ENCODE results near the gene ASTN2. TPM values are rescaled to one million over a fixed set of nuclear protein-coding genes. Genes with fewer than 3 reads are reported as not detected.

Gene ASTN2
- total RNA-seq, 1 experiment from 2014 or later = 4.8 TPM

DNA sequence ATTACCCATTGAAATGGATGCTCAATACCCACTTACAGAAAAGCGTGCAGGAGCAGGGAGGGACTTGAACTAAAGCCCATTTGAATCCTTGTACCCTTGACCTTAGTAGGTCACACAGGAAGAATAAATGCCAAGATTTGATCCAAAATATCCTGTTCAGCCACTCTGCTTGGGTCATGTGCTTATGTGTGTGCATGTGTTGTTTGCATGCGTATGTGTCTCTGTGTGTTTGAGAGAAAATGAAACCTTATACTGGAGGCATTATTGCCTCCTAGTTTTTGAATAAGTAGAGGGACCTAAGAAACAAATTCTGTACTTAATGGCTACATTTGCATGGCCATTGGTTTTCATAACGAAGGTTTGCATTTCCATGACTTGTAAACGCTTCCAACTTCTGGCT is 791.1 kb downstream of the ASTN2 start:
- Histone ChIP-seq H3K4me2 (ENCODE audit: low read length) (no peak overlapping the region), H3K9me2 (ENCODE audit: insufficient read depth) (no peaks in the 10 kb centered on the region), H3K9ac (ENCODE audit: low read length) (no peak overlapping the region), H3K27ac (ENCODE audit: low read depth, low read length) (no peak overlapping the region), H2AFZ (ENCODE audit: low read depth, low read length, poor library complexity, severe bottlenecking) (no peak overlapping the region), H3K36me3 (ENCODE audit: control insufficient read depth in 1 of 2, insufficient read depth in 2 of 2, low read length in 2 of 2) (no peaks in the 10 kb centered on the region), H4K20me1 (ENCODE audit: insufficient read depth) (no peaks in the 10 kb centered on the region), H3K4me1 (ENCODE audit: control insufficient read depth in 1 of 2, insufficient read depth in 2 of 2, low read length in 2 of 2) (no peaks in the 10 kb centered on the region), H3K79me2 (ENCODE audit: insufficient read depth, low read length) (no peaks in the 10 kb centered on the region), H3K4me3 (replicated peaks in 1 of 2; ENCODE audit: low read depth in 1 of 2, low read length in 2 of 2) (no peak overlapping the region), H3K27me3 (ENCODE audit: insufficient read depth, low read length) (no peaks in the 10 kb centered on the region), H3K9me3 (ENCODE audit: control insufficient read depth in 1 of 2, insufficient read depth in 1 of 2, low read depth in 1 of 2, low read length in 2 of 2) (no peaks in the 10 kb centered on the region)
- ATAC-seq = no peak
- POLR2A ChIA-PET = no interaction called here
- no peak for DNase-seq (ENCODE audit: low read depth, low spot score)
- intact Hi-C loops (cut with micrococcal nuclease) = no loop called here
- BruUV-seq (replicated peaks) = no TSS peak
- RAD21 ChIA-PET (ENCODE audit: low non-redundant PET in 1 of 2, low total read pairs in 2 of 2, uncharacterized antibody in 2 of 2, unreplicated experiment in 2 of 2) = no interaction called here
- no peak for TF ChIP-seq FOSL1 (IDR thresholded peaks at IDR 0.05; ENCODE audit: low read depth)
- TF ChIP-seq, protein P1, sequence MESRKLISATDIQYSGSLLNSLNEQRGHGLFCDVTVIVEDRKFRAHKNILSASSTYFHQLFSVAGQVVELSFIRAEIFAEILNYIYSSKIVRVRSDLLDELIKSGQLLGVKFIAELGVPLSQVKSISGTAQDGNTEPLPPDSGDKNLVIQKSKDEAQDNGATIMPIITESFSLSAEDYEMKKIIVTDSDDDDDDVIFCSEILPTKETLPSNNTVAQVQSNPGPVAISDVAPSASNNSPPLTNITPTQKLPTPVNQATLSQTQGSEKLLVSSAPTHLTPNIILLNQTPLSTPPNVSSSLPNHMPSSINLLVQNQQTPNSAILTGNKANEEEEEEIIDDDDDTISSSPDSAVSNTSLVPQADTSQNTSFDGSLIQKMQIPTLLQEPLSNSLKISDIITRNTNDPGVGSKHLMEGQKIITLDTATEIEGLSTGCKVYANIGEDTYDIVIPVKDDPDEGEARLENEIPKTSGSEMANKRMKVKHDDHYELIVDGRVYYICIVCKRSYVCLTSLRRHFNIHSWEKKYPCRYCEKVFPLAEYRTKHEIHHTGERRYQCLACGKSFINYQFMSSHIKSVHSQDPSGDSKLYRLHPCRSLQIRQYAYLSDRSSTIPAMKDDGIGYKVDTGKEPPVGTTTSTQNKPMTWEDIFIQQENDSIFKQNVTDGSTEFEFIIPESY (IDR thresholded peaks at IDR 0.05; ENCODE audit: extremely low read depth, insufficient replicate concordance, low read length) = no peak
- TF ChIP-seq EGR1 (IDR thresholded peaks at IDR 0.05; ENCODE audit: low read depth) = no peak
- TF ChIP-seq, protein P2, sequence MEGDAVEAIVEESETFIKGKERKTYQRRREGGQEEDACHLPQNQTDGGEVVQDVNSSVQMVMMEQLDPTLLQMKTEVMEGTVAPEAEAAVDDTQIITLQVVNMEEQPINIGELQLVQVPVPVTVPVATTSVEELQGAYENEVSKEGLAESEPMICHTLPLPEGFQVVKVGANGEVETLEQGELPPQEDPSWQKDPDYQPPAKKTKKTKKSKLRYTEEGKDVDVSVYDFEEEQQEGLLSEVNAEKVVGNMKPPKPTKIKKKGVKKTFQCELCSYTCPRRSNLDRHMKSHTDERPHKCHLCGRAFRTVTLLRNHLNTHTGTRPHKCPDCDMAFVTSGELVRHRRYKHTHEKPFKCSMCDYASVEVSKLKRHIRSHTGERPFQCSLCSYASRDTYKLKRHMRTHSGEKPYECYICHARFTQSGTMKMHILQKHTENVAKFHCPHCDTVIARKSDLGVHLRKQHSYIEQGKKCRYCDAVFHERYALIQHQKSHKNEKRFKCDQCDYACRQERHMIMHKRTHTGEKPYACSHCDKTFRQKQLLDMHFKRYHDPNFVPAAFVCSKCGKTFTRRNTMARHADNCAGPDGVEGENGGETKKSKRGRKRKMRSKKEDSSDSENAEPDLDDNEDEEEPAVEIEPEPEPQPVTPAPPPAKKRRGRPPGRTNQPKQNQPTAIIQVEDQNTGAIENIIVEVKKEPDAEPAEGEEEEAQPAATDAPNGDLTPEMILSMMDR (IDR thresholded peaks at IDR 0.05 in 2 of 3, conservative IDR thresholded peaks at IDR 0.05 in 1 of 3; ENCODE audit: borderline replicate concordance in 1 of 3, insufficient read depth in 1 of 3, low read depth in 2 of 3, low read length in 2 of 3) = no peak
- no peak for TF ChIP-seq ZNF274 (IDR thresholded peaks at IDR 0.05; ENCODE audit: low read depth, low read length)
- no peak for TF ChIP-seq SP1 (IDR thresholded peaks at IDR 0.05; ENCODE audit: low read depth)
- no peak for TF ChIP-seq RAD21 (IDR thresholded peaks at IDR 0.05; ENCODE audit: low read depth)
- CTCF ChIA-PET = no interaction called here
